Neuronal stem cell (in vitro differentiated cells): ENCODE data around the gene MAFG.

Source experiments
- DNase-seq: peaks from one replicate; pipeline ENCODE4 v3.0.0-alpha.2; 2013; ENCODE audit warnings: low spot score
- H2AFZ ChIP-seq: one replicate; pipeline ENCODE4 v1.6.1; 2013; ENCODE audit warnings: mild to moderate bottlenecking, low read length, inconsistent platforms
- H2AK5ac ChIP-seq: 2 replicates; pipeline ENCODE4 v1.6.1; 2013; ENCODE audit warnings: low read depth, mild to moderate bottlenecking, inconsistent platforms, low read length, moderate library complexity, mixed read lengths
- H2BK120ac ChIP-seq: 2 replicates; pipeline ENCODE4 v1.6.1; 2013; ENCODE audit warnings: low read depth, mild to moderate bottlenecking, inconsistent platforms, low read length, moderate library complexity, mixed read lengths
- H2BK12ac ChIP-seq: one replicate; pipeline ENCODE4 v1.6.1; 2013; ENCODE audit warnings: low read length, inconsistent platforms
- H2BK15ac ChIP-seq: 2 replicates; pipeline ENCODE4 v1.6.1; 2013; ENCODE audit warnings: mild to moderate bottlenecking, low read length, inconsistent platforms, mixed read lengths
- H2BK5ac ChIP-seq: one replicate; pipeline ENCODE4 v1.6.1; 2013; ENCODE audit warnings: inconsistent platforms, mild to moderate bottlenecking, low read length, moderate library complexity
- H3K14ac ChIP-seq: one replicate; pipeline ENCODE4 v1.6.1; 2013; ENCODE audit warnings: low read length, inconsistent platforms
- H3K18ac ChIP-seq: 2 replicates; pipeline ENCODE4 v1.6.1; 2013; ENCODE audit warnings: low read length, inconsistent platforms
- H3K23ac ChIP-seq: 2 replicates; pipeline ENCODE4 v1.6.1; 2013; ENCODE audit warnings: low read depth, mild to moderate bottlenecking, mixed read lengths, low read length, inconsistent platforms; ENCODE audit not compliant: poor library complexity
- H3K27ac ChIP-seq: replicated peaks from 3 replicates; pipeline ENCODE4 v1.5.1; 2013; ENCODE audit warnings: low read length, inconsistent platforms
- H3K27me3 ChIP-seq, 3 experiments: 2 replicates each; pipeline ENCODE4 v1.6.1; 2013; ENCODE audit warnings: low read length in 3 of 3, mild to moderate bottlenecking in 2 of 3, inconsistent platforms in 1 of 3, low read depth in 1 of 3, mixed read lengths in 1 of 3, moderate library complexity in 1 of 3; ENCODE audit not compliant: control insufficient read depth in 3 of 3, insufficient read depth in 3 of 3
- H3K36me3 ChIP-seq, 2 donors: replicated peaks in 1 of 2; 2 replicates each; pipeline ENCODE4 v1.6.1; 2013; ENCODE audit warnings: low read length in 2 of 2; ENCODE audit not compliant: control insufficient read depth in 2 of 2, insufficient read depth in 2 of 2
- H3K4ac ChIP-seq: 2 replicates; pipeline ENCODE4 v1.6.1; 2013; ENCODE audit warnings: inconsistent platforms, mild to moderate bottlenecking, low read length, moderate library complexity
- H3K4me1 ChIP-seq, 2 donors: 1 replicate in 1 of 2; 2 replicates in 1 of 2; pipeline ENCODE4 v1.6.1; 2013; ENCODE audit warnings: low read length in 2 of 2, low read depth in 1 of 2; ENCODE audit not compliant: control insufficient read depth in 2 of 2, insufficient read depth in 1 of 2
- H3K4me2 ChIP-seq: one replicate; pipeline ENCODE4 v1.6.1; 2013; ENCODE audit warnings: mild to moderate bottlenecking, low read length, inconsistent platforms; ENCODE audit not compliant: insufficient read depth, poor library complexity, severe bottlenecking
- H3K4me3 ChIP-seq, 2 donors: 2 replicates each; pipeline ENCODE4 v1.5.1; 2013; ENCODE audit warnings: low read length in 2 of 2, mild to moderate bottlenecking in 2 of 2, inconsistent platforms in 1 of 2, moderate library complexity in 1 of 2
- H3K79me1 ChIP-seq: one replicate; pipeline ENCODE4 v1.6.1; 2013; ENCODE audit warnings: low read depth, mild to moderate bottlenecking, inconsistent platforms, low read length, moderate library complexity
- H3K9ac ChIP-seq: one replicate; pipeline ENCODE4 v1.6.1; 2013; ENCODE audit warnings: mild to moderate bottlenecking, low read depth, low read length, inconsistent platforms; ENCODE audit not compliant: poor library complexity
- H3K9me3 ChIP-seq, 2 donors: replicated peaks in 1 of 2; 2 replicates each; pipeline versions ENCODE3 to v1.6.1; 2013; ENCODE audit warnings: low read length in 2 of 2, mild to moderate bottlenecking in 2 of 2, inconsistent platforms in 1 of 2, low read depth in 1 of 2, mixed read lengths in 1 of 2, moderate library complexity in 1 of 2; ENCODE audit not compliant: control insufficient read depth in 2 of 2, insufficient read depth in 1 of 2
- H4K8ac ChIP-seq: one replicate; pipeline ENCODE4 v1.6.1; 2013; ENCODE audit warnings: low read depth, mild to moderate bottlenecking, inconsistent platforms, low read length, moderate library complexity
- H4K91ac ChIP-seq: one replicate; pipeline ENCODE4 v1.6.1; 2013; ENCODE audit warnings: low read length, low read depth, mild to moderate bottlenecking, inconsistent platforms; ENCODE audit not compliant: poor library complexity
- WGBS, 2 donors: extraction: QIAGEN DNeasy Blood & Tissue Kit; methylation state at CpG; one replicate each; pipeline ENCODE4 v1.1.7; 2013; ENCODE audit warnings: missing lambda C conversion rate in 2 of 2, mixed read lengths in 1 of 2; ENCODE audit not compliant: insufficient read length in 2 of 2, insufficient replicate concordance in 1 of 2; ENCODE audit errors: extremely low coverage in 2 of 2; 5-methylcytosine and 5-hydroxymethylcytosine counted together

Gene MAFG

DNA sequence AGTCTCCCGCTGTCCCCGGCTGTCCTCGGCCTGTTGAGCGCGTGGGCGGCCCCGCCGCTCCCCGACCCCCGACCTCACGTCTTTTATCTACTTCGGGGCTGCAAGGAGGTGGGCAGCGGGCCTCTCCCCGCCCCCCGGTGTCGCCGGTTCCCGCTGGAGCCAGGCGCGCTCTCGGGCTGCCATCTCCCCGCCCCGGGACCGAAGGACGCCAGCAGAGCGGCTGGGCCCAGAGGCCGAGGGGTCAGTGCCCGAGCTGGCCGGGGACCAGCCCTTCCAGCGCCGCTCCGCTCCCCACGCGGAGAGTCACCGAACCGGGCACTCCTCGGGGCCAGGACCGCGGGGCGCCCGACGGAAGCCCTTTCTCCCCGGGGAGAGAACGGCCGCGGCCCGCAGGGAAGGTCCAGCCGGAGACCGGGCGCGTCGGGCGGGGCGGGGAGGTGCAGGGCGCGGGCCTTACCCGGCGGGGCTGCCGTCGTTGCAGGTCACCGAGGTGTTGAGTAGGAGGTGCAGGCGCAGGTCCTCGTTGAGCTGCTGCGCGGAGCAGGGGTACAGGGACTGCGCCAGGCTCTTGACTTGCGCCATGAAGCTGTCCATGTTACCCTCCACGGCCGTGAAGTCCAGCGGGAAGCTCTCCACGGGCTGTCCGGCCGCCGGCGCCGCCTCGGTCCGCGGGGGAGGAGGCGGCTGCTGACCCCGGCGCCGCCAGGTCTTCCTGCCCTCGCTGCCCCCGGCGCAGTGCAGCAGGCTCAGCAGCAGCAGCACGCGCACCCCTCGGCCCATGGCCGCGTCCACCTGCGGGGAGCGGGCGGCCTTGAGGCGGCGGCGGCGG, 32.8 kb upstream of the MAFG start:
- no peaks in the 10 kb centered on the region for H3K9me3 ChIP-seq
- H3K4me1 ChIP-seq: peaks cover 2 to 14% of the 10 kb centered on the region in 2 donors
- H2AK5ac ChIP-seq: peak overlapping the region; percentile 95
- H4K91ac ChIP-seq: no peak overlapping the region
- DNase-seq: no peak
- H3K4me3 ChIP-seq: peak overlapping the region in 1 of 2 donors; percentile 65
- no peaks in the 10 kb centered on the region for H3K36me3 ChIP-seq
- peaks cover 1% of the 10 kb centered on the region for H3K79me1 ChIP-seq
- peak overlapping the region; percentile 98 for H3K23ac ChIP-seq
- H3K18ac ChIP-seq: peak overlapping the region; percentile 83
- peak overlapping the region; percentile 90 for H2BK12ac ChIP-seq
- peak overlapping the region; percentile 88 for H2AFZ ChIP-seq
- H2BK5ac ChIP-seq: peak overlapping the region; percentile 39
- H2BK120ac ChIP-seq: no peak overlapping the region
- peaks cover 31 to 86% (median 68%) of the 10 kb centered on the region in 3 experiments for H3K27me3 ChIP-seq
- H2BK15ac ChIP-seq: peak overlapping the region; percentile 98
- peak overlapping the region; percentile 69 for H3K4me2 ChIP-seq
- H4K8ac ChIP-seq: no peak overlapping the region
- H3K27ac ChIP-seq: no peak overlapping the region
- H3K14ac ChIP-seq: peak overlapping the region; percentile 82
- WGBS, 2 donors: no CpG with 5 or more reads among the region's 98 CpGs
- H3K4ac ChIP-seq: no peak overlapping the region
- no peak overlapping the region for H3K9ac ChIP-seq

DNA sequence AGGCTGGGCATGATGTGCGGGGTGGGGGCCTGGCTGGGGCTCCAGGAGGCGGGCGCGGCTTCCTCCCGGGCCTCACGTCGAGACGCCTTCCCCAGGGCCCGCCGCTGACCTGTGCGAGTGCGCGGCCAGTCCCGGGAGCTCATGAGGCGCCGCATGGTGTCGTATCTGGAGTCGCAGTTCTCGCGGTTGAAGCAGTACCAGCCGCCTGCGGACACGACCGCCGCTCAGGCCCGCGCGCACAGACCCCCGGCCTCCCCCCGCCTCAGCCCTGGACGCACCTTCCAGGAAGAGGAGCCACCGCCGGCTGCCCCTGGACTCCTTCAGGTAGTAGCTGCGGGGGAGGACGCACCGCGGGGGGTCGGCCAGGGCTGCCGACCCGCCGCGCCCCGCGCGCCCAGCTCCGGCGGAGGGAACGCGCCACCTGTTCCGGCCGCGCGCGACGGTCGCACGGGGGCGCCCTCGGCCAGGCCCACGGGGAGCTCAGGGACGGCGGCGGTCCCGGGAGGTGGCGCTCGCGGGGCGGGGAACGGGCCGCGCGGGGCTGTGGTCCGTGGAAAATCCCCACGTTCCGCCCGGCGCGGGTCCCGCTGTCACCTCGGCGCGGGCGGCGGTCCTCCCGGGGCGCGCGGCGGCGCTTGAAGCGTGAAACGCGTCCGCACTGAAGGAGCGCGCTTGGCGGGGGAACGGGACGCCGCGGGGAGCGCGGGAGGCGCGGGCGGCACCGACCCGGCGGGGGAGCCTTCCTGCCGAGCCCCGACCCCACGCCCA, 32.0 kb upstream of the MAFG start:
- peak overlapping the region; percentile 88 for H2AFZ ChIP-seq
- H4K8ac ChIP-seq: no peak overlapping the region
- H3K4me1 ChIP-seq: peaks cover 2 to 7% of the 10 kb centered on the region in 2 donors
- H3K9me3 ChIP-seq: no peaks in the 10 kb centered on the region
- peak overlapping the region; percentile 89 for H3K18ac ChIP-seq
- DNase-seq: no peak
- H3K27ac ChIP-seq: no peak overlapping the region
- H2BK15ac ChIP-seq: peak overlapping the region; percentile 19
- H3K36me3 ChIP-seq: no peaks in the 10 kb centered on the region
- H3K4me2 ChIP-seq: peak overlapping the region; percentile 69
- peak overlapping the region; percentile 96 for H3K14ac ChIP-seq
- peak overlapping the region; percentile 39 for H2BK5ac ChIP-seq
- H2BK12ac ChIP-seq: no peak overlapping the region
- peaks cover 1% of the 10 kb centered on the region for H3K79me1 ChIP-seq
- peak overlapping the region; percentile 98 for H3K23ac ChIP-seq
- H3K27me3 ChIP-seq: peaks cover 31 to 83% (median 67%) of the 10 kb centered on the region in 3 experiments
- no peak overlapping the region for H4K91ac ChIP-seq
- H3K9ac ChIP-seq: no peak overlapping the region
- H3K4ac ChIP-seq: no peak overlapping the region
- peak overlapping the region; percentile 94 for H2BK120ac ChIP-seq
- peak overlapping the region; percentile 97 for H2AK5ac ChIP-seq
- H3K4me3 ChIP-seq: peak overlapping the region; percentile 12 to 65
- WGBS, 2 donors: no CpG with 5 or more reads among the region's 112 CpGs

DNA sequence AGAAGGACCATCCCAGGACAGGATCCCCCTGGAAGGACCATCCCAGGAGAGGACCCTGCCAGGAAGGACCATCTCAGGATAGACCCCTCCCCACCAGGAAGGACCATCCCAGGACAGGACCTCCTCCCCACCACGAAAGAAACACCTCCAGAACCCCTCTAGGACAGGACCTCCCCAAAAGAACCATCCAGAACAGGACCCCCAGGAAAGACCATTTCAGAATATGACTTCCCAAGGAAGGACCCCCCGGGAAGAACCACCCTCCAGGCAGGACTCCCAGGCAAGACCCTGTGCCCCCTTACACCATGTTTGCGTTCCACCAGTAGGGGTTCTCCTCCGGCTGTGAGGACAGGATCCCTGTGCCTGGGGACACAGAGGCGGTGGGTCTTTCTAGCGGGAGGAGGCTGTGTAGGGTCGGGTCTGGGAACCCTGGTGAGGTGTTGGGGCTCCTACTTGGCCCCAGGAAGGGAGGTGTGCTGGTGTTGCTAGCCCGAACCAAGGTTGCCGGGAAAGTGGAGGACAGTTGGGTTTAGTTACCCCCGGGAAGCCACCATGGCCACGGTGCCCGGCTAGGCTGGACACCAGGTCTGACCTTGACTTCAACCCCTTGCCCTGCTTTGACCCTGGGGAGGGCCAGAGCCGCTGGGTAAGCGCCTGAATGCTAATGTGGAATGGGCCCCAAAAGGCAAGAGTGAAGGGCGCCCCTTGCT, 31.3 kb upstream of the MAFG start:
- Histone ChIP-seq H2BK12ac (no peak overlapping the region), H2BK5ac (no peak overlapping the region), H3K79me1 (peaks cover 1% of the 10 kb centered on the region), H3K23ac (peak overlapping the region; percentile 98), H3K4me2 (peak overlapping the region; percentile 49), H4K8ac (no peak overlapping the region), H3K14ac (peak overlapping the region; percentile 96), H2BK15ac (peak overlapping the region; percentile 19), H3K27me3 (peaks cover 31 to 75% (median 61%) of the 10 kb centered on the region in 3 experiments), H4K91ac (no peak overlapping the region), H3K18ac (peak overlapping the region; percentile 89), H3K4me1 (peaks cover 2 to 4% of the 10 kb centered on the region in 2 donors), H3K4me3 (no peak overlapping the region), H3K9me3 (no peaks in the 10 kb centered on the region), H2AK5ac (peak overlapping the region; percentile 97), H3K9ac (no peak overlapping the region), H3K4ac (no peak overlapping the region), H3K36me3 (no peaks in the 10 kb centered on the region), H2AFZ (no peak overlapping the region), H2BK120ac (peak overlapping the region; percentile 94), H3K27ac (no peak overlapping the region)
- no CpG with 5 or more reads among the region's 15 CpGs for WGBS, 2 donors
- DNase-seq: no peak
